ENCODE data around the gene GDNF. TPM values are rescaled to one million over a fixed set of nuclear protein-coding genes. Genes with fewer than 3 reads are reported as not detected.

GDNF gene
- total RNA-seq, 4 donors from 2014 or later = 0.30 to 0.95 TPM; not detected in 2

DNA sequence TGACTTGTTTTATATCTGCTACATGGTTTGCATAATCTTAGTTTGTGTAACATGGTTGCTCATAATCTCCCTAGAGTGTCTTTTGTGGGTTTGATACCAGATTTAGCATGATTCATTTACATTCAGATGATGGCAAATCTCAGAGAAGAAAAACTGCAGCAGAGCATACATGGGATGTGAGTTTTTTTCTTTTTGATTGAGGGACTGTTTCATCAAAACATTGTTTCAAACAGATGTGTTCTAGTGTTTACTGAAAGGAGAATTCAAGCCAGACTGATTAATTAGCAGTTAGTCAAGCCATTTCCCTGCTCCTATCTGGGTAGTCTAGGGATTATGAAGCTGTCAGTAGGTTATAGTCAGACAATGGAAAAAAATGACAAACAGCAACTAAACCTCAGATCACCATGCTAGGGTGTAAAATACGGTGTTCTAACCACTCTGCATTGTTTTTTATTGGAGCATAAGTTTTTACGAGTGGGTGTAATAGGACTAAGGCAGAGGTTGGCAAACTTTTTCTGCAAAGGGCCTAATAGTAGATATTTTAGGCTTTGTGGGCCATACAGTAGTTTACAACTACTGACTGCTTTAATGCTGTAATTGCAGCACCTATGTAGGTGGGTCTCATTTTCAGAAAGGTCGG lies 10.5 kb upstream of the GDNF start:
- H3K9me3 ChIP-seq = no peaks in the 10 kb centered on the region
- intact Hi-C loops (cut with DNase I) = no loop called here
- H3K4me3 ChIP-seq = no peak overlapping the region
- H3K4me1 ChIP-seq = peaks cover 0 to 8% (median 7%) of the 10 kb centered on the region in 3 donors
- DNase-seq = no peak
- TF ChIP-seq POLR2A (IDR thresholded peaks at IDR 0.05) (no peak), CTCF (IDR thresholded peaks at IDR 0.05) (no peak)
- no peaks in the 10 kb centered on the region for H3K27me3 ChIP-seq
- no peaks in the 10 kb centered on the region for H3K36me3 ChIP-seq
- WGBS, 2 donors = 50 to 57% methylated on average over 3 of the region's 3 CpGs
- H3K27ac ChIP-seq = no peak overlapping the region

GRCh38 chr5:37849641-37850040 lies 9.8 kb upstream of the GDNF start:
- no peaks in the 10 kb centered on the region for H3K9me3 ChIP-seq
- TF ChIP-seq CTCF (IDR thresholded peaks at IDR 0.05) (no peak), POLR2A (IDR thresholded peaks at IDR 0.05) (no peak)
- DNase-seq = no peak
- no peaks in the 10 kb centered on the region for H3K36me3 ChIP-seq
- peaks cover 0 to 8% (median 7%) of the 10 kb centered on the region in 3 donors for H3K4me1 ChIP-seq
- H3K27me3 ChIP-seq = no peaks in the 10 kb centered on the region
- no peak overlapping the region for H3K27ac ChIP-seq
- intact Hi-C loops (cut with DNase I) = no loop called here
- 86 to 87% methylated on average over 4 of the region's 4 CpGs for WGBS, 2 donors
- no peak overlapping the region for H3K4me3 ChIP-seq

DNA sequence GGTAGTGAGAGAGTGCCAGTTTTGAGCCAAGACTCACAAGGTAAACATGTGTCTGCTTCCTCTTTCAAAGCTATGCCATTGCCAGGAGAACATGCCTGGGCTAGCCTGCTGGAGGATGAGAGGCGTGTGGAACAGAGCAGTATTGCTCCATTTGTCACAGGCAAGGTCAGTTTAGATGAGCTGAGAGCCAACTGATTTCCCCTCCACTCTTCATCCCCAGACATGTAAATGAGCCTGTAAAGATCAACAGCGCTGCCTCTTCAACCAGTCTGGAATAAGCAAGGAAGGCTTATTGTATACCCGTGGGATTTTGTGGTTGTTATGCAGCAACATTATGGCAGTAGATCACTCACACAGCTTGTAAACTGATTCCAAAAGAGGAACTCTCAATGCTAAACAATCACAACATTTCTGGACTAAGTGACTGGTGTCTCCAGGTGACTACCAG lies 8.2 kb upstream of the GDNF start:
- WGBS, 2 donors = 32 to 34% methylated on average over 3 of the region's 3 CpGs

GRCh38 chr5:37846786-37847310 lies 7.0 kb upstream of the GDNF start:
- 88 to 89% methylated on average over 4 of the region's 4 CpGs for WGBS, 2 donors
- Histone ChIP-seq H3K4me3 (no peak overlapping the region), H3K4me1 (peaks cover 0 to 8% (median 7%) of the 10 kb centered on the region in 3 donors), H3K36me3 (no peaks in the 10 kb centered on the region), H3K9me3 (no peaks in the 10 kb centered on the region), H3K27ac (no peak overlapping the region), H3K27me3 (peaks cover 0 to 26% (median 0%) of the 10 kb centered on the region in 4 donors)
- TF ChIP-seq CTCF (IDR thresholded peaks at IDR 0.05) = no peak
- no peak for TF ChIP-seq POLR2A (IDR thresholded peaks at IDR 0.05)
- intact Hi-C loops (cut with DNase I) = no loop called here
- no peak for DNase-seq

More for the DNA sequence above, 8.2 kb upstream of the GDNF start:
- H3K27ac ChIP-seq = no peak overlapping the region
- H3K4me1 ChIP-seq = peaks cover 0 to 8% (median 7%) of the 10 kb centered on the region in 3 donors
- H3K36me3 ChIP-seq = no peaks in the 10 kb centered on the region
- intact Hi-C loops (cut with DNase I) = no loop called here
- no peak for DNase-seq
- H3K9me3 ChIP-seq = no peaks in the 10 kb centered on the region
- no peak overlapping the region for H3K4me3 ChIP-seq
- H3K27me3 ChIP-seq = peaks cover 0 to 15% (median 0%) of the 10 kb centered on the region in 4 donors
- no peak for TF ChIP-seq CTCF (IDR thresholded peaks at IDR 0.05)
- no peak for TF ChIP-seq POLR2A (IDR thresholded peaks at IDR 0.05)

DNA sequence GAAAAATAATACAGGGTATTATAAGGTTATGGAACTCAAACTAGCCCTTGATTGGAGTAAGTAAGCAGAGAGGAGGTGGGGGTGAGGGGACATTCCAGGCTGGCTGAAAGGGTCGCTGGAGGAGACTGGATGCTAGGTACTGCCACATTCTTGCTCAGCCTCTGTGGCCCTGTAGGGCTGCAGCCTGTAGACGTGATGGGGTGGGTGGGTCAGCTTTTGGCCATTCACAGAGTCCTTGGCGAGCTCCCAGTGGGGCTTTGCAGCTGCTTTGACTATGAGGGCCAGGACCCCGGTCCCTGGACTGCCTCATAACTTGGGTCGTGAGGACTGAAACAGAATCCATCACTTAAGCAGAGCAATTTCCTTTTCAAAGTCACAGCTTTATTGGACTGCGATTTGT lies 4.2 kb upstream of the GDNF start:
- WGBS, 2 donors = 65% methylated on average over 6 of the region's 6 CpGs
- Histone ChIP-seq H3K27ac (no peak overlapping the region), H3K4me3 (no peak overlapping the region), H3K4me1 (peaks cover 11 to 29% (median 13%) of the 10 kb centered on the region in 3 donors), H3K9me3 (no peaks in the 10 kb centered on the region), H3K36me3 (no peaks in the 10 kb centered on the region), H3K27me3 (peaks cover 0 to 55% (median 0%) of the 10 kb centered on the region in 4 donors)
- TF ChIP-seq POLR2A (IDR thresholded peaks at IDR 0.05) = no peak
- TF ChIP-seq CTCF (IDR thresholded peaks at IDR 0.05) = no peak
- no peak for DNase-seq
- intact Hi-C loops (cut with DNase I) = no loop called here

Measured in esophagus squamous epithelium (tissue), 5 donors.